NCI-H345 treated with DMSO at 0.1 percent for 48 hours (cell line): Measurements from ENCODE around the gene SLFN12L.
"Not testable (repeated sequence)": the region's sequence is repeated elsewhere in the genome, so short reads cannot be mapped to it uniquely, and the experiment has no call there.

Experiments
- DNase-seq: peaks from one replicate; lab custom pipeline; 2025; ENCODE audit not compliant: unreplicated experiment; lab: John Stamatoyannopoulos, UW

Gene SLFN12L

GRCh38 chr17:35537601-35538141, at the start of gene SLFN12L:
TSS of gene SLFN12L (minus strand) at chr17:35537678. CDS start at chr17:35522364, 15,314 bp downstream.
- no peak for DNase-seq

- no peak for DNase-seq
Measured at GRCh38 chr17:35586569-35587073, 49.1 kb upstream of the SLFN12L start.

- DNase-seq = no peak
Measured at GRCh38 chr17:35584061-35584460, 46.6 kb upstream of the SLFN12L start.

DNA sequence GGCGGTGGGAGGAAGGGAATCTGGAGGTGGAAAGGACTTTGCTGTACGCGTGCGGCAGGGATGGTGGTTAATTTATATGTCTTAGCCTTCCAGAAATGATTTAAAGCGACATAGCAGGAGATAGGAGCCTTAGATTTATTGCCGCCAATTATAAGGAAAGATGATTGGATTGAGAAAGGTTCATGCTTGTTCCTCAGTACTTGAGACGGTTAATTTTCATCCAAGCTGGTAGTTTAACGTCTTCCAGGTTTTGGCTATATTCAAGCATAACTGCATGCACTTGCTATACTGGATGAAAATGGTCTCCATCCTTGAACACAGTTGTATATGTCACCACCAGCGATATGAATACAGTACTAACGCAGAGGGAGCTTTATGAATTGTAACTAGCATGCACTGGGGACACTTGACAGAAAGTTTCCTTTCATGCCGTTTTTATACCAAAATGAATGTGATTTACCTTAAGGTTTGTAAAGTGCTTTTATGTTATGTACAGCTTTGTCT, 41.5 kb upstream of the SLFN12L start:
- no peak for DNase-seq

DNA sequence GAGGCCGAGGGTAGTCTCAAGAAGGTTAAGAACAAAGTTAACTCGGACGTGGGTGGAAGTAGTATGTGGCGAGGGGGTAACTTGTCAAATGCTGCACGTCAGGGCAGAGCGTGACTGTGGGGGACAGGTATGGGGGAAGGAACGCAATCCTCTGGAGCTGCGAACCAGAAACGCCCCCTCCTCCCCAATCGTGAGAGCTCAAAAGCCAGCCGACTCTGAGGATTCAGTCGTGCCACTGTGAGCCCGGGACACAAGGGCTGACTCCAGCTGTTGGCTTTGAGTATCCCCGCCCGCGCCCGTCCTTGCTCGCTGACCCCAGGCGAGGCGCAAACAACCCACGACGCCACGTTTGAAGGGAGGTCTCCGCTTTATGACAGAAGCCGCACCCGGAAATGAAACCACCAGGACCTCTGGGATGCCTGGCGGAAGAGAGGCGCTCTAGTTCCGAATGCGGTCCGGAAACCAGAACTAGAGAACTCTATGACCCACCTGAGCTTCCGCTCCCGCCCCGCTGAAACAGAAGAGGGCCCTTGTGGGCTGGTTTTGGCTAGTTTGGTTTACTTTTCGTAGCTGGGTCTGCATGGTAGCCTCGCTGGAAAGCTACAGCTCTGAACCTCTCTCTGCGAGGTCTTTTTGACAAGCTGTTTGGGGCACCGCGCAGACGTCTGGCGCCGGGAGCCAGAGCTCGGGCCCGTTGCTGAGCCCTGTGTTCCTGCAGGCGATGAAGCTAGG, 40.9 kb upstream of the SLFN12L start, which contains the start of gene PEX12:
TSS of gene PEX12 (minus strand) at position 375 of the 732 bp plus-strand sequence. CDS start 550 bp downstream, outside the sequence.
- peak; percentile 82 for DNase-seq

DNA sequence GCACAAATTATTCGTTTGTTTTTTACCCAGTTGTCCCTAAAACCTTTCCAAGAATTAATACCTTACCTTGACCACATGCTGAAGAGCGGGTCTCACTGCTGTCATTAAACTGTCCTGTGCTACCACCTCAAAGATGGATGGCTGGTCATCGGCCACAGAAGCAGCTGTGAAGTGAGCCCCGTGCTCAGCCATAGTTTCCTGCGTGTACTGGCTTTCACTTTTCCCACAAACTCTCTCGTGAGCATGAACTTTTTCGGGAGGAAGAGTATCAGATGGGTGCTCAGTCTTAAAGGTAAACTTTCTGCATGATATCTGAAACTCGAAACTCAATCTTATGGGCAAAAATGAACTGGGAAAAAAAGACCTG, 40.3 kb upstream of the SLFN12L start:
- DNase-seq = no peak

DNA sequence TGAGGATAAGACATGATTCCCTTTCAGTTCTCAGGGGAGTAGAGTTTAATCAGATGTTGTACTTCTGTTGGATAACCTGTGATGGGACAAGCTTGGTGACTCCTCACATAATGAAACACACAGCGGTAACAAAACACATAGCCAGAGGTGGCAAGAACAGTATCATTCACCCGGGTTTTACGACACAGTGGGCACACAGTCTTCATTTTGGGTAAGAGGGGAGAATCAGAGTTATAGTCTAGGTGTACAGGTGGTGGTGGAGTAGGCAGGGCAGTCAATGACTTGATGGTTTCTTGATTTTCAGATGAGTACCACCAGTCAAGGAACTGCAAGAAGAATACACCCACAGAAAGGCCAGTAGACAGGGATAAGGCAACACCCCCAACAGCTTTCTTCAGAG, 38.3 kb upstream of the SLFN12L start:
- DNase-seq = no peak

DNA sequence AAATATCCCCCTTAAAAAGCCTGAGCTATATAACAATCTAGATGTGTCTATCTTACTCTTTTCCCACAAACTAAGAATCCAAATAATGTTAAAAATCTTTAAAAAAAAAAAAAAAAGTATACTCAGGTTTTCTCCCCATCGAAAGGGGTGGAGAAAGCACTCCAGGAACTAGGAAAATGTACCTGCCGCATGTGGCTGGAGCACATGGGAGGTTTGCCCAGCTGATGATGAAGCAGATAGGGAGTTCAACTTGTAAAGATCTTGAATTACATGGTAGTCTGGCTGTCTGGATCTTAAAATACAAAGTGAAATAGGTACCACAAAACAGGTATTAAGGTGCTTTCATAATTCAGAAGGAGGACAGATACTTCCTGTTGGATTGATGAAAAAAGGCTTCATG, 31.9 kb upstream of the SLFN12L start:
- DNase-seq = no peak

- DNase-seq = no peak
Measured at GRCh38 chr17:35568561-35568960, 31.1 kb upstream of the SLFN12L start.

GRCh38 chr17:35566968-35567367, 29.5 kb upstream of the SLFN12L start:
- no peak for DNase-seq

- not testable (repeated sequence) for DNase-seq
Measured at GRCh38 chr17:35563181-35563580, 25.7 kb upstream of the SLFN12L start.

DNA sequence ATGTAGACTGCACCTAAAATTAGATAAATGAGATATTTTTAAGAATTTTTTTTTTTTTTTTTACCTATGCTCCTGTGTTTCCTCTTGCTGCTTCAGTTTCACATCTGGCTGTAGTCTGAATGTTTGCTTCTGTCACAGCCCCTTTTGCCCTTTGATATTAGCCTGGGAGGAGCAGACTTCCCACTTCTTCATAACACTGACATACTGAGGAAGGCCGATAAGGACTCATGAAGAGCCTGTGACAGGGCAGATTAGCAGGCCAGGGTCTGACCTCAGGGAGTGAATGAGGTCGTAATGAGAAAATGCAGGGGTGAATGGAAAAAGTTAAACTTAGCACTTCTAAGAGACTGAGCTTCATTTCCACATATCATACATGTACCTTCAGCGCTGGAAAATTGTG, 23.2 kb upstream of the SLFN12L start, which contains the start of gene SLFN14:
TSS of gene SLFN14 (minus strand) at position 117 of the 400 bp plus-strand sequence. CDS start 2,757 bp downstream, outside the sequence.
- no peak for DNase-seq

GRCh38 chr17:35559495-35560210, 22.2 kb upstream of the SLFN12L start:
- no peak for DNase-seq

GRCh38 chr17:35557353-35557752, 19.9 kb upstream of the SLFN12L start:
- no peak for DNase-seq

DNA sequence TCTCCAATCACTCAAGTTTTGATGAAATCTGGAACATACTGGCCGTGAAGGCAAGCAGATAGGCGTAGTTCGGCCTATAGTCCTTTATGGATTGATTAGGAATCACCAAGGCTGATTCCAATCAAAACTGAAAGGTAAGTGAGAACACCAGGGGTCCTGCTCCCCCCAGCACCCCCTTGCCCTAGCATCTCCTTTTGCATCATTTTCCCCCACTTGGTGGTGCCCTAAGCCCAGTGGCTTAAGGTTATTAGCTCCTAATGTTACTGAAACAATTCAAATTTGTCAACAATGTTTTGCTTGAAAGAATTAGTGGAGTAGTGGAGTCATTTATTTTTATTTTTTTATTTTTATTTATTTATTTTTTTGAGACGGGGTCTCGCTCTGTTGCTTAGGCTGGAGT, 18.2 kb upstream of the SLFN12L start:
- no peak for DNase-seq

DNA sequence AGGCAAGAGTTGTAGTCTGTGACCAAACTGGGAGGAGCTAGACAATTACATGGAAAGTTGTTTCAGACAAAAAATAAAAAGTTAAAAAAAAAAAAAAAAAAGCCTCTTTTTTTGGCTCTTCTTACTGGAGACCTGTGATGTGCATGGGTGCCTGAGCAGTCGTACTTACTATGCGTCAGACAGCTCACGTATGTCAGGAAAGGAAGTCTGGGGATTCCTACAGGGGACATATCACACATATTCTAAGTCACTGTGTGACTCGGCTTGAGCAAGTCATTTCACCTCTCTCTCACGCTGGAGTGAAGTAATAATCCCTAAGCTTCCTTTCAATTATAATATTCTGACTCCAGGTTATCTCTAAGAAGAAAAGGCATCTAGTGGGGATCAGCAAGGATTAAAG, 17.2 kb upstream of the SLFN12L start:
- no peak for DNase-seq

DNA sequence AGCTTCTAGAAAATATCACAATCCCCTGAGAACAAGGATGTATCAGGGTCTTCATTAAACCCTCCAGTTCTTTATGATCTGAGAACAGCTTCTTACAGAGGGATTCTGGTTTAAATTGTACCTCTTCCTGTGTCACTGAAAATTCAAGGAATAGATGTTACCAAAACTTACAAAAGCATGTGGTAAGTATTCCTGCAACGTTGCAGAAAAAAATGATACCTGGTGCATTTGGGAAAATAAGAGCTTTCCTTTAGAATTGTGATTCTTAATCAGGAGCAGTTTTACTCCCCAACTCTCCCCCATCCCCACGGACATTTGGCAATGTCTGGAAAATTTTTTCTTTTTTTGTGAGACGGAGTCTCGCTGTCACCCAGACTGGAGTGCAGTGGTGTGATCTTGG, 15.8 kb upstream of the SLFN12L start:
- DNase-seq = no peak

DNA sequence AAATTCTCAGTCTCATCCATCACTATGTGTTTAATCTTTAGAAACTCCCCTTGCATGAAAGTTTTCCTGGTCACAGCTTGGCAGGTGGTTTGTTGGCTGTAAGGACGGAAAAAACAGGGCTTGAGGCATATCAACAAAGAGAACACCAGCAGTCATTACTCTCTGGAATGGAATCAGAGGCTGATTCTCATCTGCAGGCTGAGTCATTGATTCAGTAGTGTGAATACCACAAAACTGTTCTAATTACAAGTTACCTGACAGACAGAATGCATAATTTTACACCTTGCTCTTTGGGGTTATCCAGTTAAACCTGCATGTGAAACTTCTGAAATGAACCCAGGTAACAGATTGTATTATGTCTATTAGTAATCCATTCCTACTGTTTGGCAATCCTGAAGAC, 11.5 kb upstream of the SLFN12L start:
- no peak for DNase-seq

DNA sequence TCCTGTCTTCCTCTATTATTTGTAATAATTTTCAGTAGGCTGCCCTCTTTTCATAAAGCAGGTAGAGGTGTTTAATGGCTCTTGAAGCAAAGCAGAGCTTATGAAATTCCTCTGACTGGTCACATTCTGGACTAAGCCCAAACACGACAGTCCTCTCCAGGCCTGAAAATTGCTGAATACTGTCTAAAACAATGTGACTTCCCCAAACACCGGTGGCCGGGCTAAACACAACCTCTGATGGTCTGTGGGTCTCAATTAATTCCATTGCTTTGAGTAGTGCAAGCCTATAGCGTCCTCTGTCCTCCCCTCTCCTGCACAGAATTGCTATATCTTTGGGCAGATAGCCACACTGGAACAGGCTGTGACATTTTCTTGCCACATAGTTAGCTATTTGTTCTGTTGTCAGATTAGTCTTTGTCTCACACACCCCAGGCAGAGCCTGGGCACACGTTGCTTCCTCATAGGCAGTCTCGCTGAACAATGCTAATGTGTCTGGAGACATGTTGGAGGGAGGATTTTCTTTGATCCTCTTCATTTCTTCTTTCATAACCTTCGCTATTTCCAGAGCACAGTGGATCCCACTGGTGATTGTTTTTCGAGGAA, 10.8 kb upstream of the SLFN12L start:
- DNase-seq = no peak

DNA sequence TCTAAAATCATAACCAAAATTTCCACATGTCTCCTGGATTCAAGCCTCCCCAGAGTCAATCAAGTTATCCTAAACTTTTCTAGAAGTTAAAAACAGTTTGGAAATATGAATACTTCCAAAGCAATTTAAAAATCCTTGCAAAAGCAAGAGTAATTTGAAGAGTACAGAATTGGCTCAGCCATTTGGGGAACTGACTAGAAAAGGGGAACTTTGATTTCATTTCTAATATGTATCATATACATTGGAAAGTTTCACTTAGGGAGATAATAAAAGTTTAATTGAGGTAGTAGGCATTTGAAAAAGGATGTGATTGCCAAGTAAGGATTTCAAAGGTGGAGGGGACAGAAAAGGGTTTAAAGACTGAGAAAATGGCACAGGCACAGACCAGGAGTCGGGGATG, 9.0 kb upstream of the SLFN12L start:
- DNase-seq = no peak

DNA sequence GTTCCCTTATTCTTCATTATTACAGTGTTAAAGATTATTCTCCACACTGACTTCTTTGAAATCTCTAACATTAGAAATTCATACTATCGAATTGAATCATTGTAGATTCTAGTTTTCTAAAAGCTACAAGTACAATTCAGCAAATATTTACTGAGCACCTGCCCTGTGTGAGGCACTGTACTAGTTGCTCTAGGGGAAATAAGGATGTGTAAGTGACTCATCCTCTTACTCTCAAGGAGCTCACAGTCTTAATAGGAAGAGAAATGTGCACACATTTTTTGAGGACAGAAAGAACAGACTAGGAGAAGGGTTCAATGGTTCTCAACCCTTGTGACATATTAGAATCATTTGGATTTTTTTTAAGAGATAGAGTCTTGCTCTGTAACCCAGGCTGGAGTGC, 7.7 kb upstream of the SLFN12L start:
- DNase-seq = no peak
